HEK293 (cell line): ENCODE results near the gene HK3.
A peak's percentile ranks its signal among the peaks of the same experiment; 100 is the strongest.

Experiments
- CTCF ChIA-PET: fragments of 350-600 bp; formaldehyde crosslinking; extraction: SDS; loops from one replicate; lab custom pipeline; 2021; ENCODE audit warnings: antibody characterized with exemption; lab: Yijun Ruan, JAX
- POLR2A ChIA-PET: fragments of 300-600 bp; formaldehyde crosslinking; extraction: SDS; loops from one replicate; lab custom pipeline; 2020; ENCODE audit warnings: antibody characterized with exemption, inconsistent platforms; lab: Yijun Ruan, JAX
- H3K27ac ChIP-seq: fragments of 200-500 bp; sonication (Bioruptor generic); 2 replicates; pipeline ENCODE4 v1.5.1; 2014; ENCODE audit warnings: low read depth, low read length, control low read depth, inconsistent platforms; ENCODE audit errors: extremely low read depth
- H3K36me3 ChIP-seq, 2 experiments: fragments of 200-500 bp in 1 of 2; sonication (Bioruptor generic) in 1 of 2; 1 replicate in 1 of 2; 2 replicates in 1 of 2; pipeline ENCODE4 v1.5.1; 2014 to 2017; ENCODE audit warnings: inconsistent platforms in 2 of 2, low read length in 2 of 2; ENCODE audit not compliant: control insufficient read depth in 2 of 2, insufficient read depth in 1 of 2
- H3K4me1 ChIP-seq: fragments of 200-500 bp; sonication (Bioruptor generic); 2 replicates; pipeline ENCODE4 v1.5.1; 2014; ENCODE audit warnings: mild to moderate bottlenecking, low read length, inconsistent platforms; ENCODE audit not compliant: control insufficient read depth, insufficient read depth
- H3K4me3 ChIP-seq: 2 replicates; pipeline ENCODE4 v1.5.1; 2011; ENCODE audit warnings: low read depth, mild to moderate bottlenecking, control low read depth, low read length, moderate library complexity
- H3K9me3 ChIP-seq: fragments of 200-500 bp; sonication (Bioruptor generic); 2 replicates; pipeline ENCODE4 v1.5.1; 2014; ENCODE audit warnings: low read depth, low read length, inconsistent platforms; ENCODE audit not compliant: control insufficient read depth, insufficient read depth
- ATF2 ChIP-seq: fragments of 450-650 bp; formaldehyde crosslinking; IDR thresholded peaks from 2 replicates; pipeline ENCODE4 v1.5.1; 2016; ENCODE audit warnings: missing biosample characterization, missing genetic modification characterization, low read depth
- EGR2 ChIP-seq: fragments of 450-650 bp; formaldehyde crosslinking; IDR thresholded peaks from 2 replicates; pipeline ENCODE4 v1.5.1; 2016; ENCODE audit warnings: low read depth, missing biosample characterization, missing genetic modification characterization
- HOXA7 ChIP-seq: sonication (generic); formaldehyde crosslinking; IDR thresholded peaks from 2 replicates; pipeline ENCODE4 v1.8.1; 2022; ENCODE audit warnings: missing genetic modification reagents, borderline replicate concordance
- HOXC10 ChIP-seq: sonication (generic); formaldehyde crosslinking; IDR thresholded peaks from 2 replicates; pipeline ENCODE4 v1.8.1; 2023; ENCODE audit warnings: mild to moderate bottlenecking, missing genetic modification reagents
- KLF7 ChIP-seq: fragments of 450-650 bp; formaldehyde crosslinking; IDR thresholded peaks from 2 replicates; pipeline ENCODE4 v1.5.1; 2016; ENCODE audit warnings: missing biosample characterization, missing genetic modification characterization, borderline replicate concordance
- MEIS1 ChIP-seq: sonication (generic); formaldehyde crosslinking; IDR thresholded peaks from 2 replicates; pipeline ENCODE4 v1.8.1; 2022; ENCODE audit warnings: missing genetic modification reagents, mild to moderate bottlenecking, borderline replicate concordance
- PRDM6 ChIP-seq: fragments of 450-650 bp; formaldehyde crosslinking; IDR thresholded peaks from 2 replicates; pipeline ENCODE4 v1.5.1; 2017; ENCODE audit warnings: missing biosample characterization, missing genetic modification characterization
- SCRT1 ChIP-seq: fragments of 450-650 bp; formaldehyde crosslinking; IDR thresholded peaks from 2 replicates; pipeline ENCODE4 v1.5.1; 2016; ENCODE audit warnings: missing biosample characterization, missing genetic modification characterization, borderline replicate concordance
- SP3 ChIP-seq: fragments of 450-650 bp; formaldehyde crosslinking; IDR thresholded peaks from 2 replicates; pipeline ENCODE4 v1.5.1; 2016; ENCODE audit warnings: missing biosample characterization, missing genetic modification characterization
- TRIM28 ChIP-seq: IDR thresholded peaks from 2 replicates; pipeline ENCODE4 v1.6.1; 2011; ENCODE audit warnings: low read length, control low read depth, borderline replicate concordance
- ZBTB26 ChIP-seq: fragments of 450-650 bp; formaldehyde crosslinking; optimal IDR thresholded peaks from 2 replicates; pipeline ENCODE3; 2016; ENCODE audit warnings: missing biosample characterization, mild to moderate bottlenecking, missing genetic modification characterization
- ZNF133 ChIP-seq: fragments of 450-650 bp; formaldehyde crosslinking; IDR thresholded peaks from 2 replicates; pipeline ENCODE4 v1.5.1; 2016; ENCODE audit warnings: missing biosample characterization, missing genetic modification characterization
- ZNF184 ChIP-seq: fragments of 450-650 bp; IDR thresholded peaks from 2 replicates; pipeline ENCODE4 v1.5.1; 2018; ENCODE audit warnings: missing biosample characterization, mild to moderate bottlenecking, missing genetic modification characterization
- ZNF214 ChIP-seq: fragments of 450-650 bp; formaldehyde crosslinking; IDR thresholded peaks from 2 replicates; pipeline ENCODE4 v1.5.1; 2017; ENCODE audit warnings: missing biosample characterization, mild to moderate bottlenecking, missing genetic modification characterization, borderline replicate concordance
- ZNF248 ChIP-seq: fragments of 450-650 bp; formaldehyde crosslinking; IDR thresholded peaks from 2 replicates; pipeline ENCODE4 v1.5.1; 2017; ENCODE audit warnings: missing biosample characterization, missing genetic modification characterization
- ZNF280D ChIP-seq: fragments of 450-650 bp; formaldehyde crosslinking; IDR thresholded peaks from 2 replicates; pipeline ENCODE4 v1.5.1; 2016; ENCODE audit warnings: missing biosample characterization, missing genetic modification characterization
- ZNF37A ChIP-seq: fragments of 450-650 bp; IDR thresholded peaks from 2 replicates; pipeline ENCODE4 v1.5.1; 2018; ENCODE audit warnings: missing biosample characterization, missing genetic modification characterization
- ZNF394 ChIP-seq: fragments of 450-650 bp; formaldehyde crosslinking; IDR thresholded peaks from 2 replicates; pipeline ENCODE4 v1.5.1; 2016; ENCODE audit warnings: missing biosample characterization, missing genetic modification characterization, mild to moderate bottlenecking, moderate library complexity, borderline replicate concordance
- ZNF529 ChIP-seq: fragments of 450-650 bp; formaldehyde crosslinking; IDR thresholded peaks from 2 replicates; pipeline ENCODE4 v1.5.1; 2017; ENCODE audit warnings: missing genetic modification characterization, missing biosample characterization; ENCODE audit not compliant: insufficient replicate concordance
- ZNF549 ChIP-seq: fragments of 450-650 bp; IDR thresholded peaks from 2 replicates; pipeline ENCODE4 v1.5.1; 2018; ENCODE audit warnings: missing biosample characterization, missing genetic modification characterization, mild to moderate bottlenecking, inconsistent platforms, moderate library complexity
- ZNF629 ChIP-seq: fragments of 450-650 bp; formaldehyde crosslinking; IDR thresholded peaks from 2 replicates; pipeline ENCODE4 v1.5.1; 2017; ENCODE audit warnings: missing biosample characterization, missing genetic modification characterization
- ZNF639 ChIP-seq: fragments of 450-650 bp; formaldehyde crosslinking; IDR thresholded peaks from 2 replicates; pipeline ENCODE4 v1.5.1; 2016; ENCODE audit warnings: missing biosample characterization, missing genetic modification characterization
- ZNF677 ChIP-seq: fragments of 450-650 bp; IDR thresholded peaks from 2 replicates; pipeline ENCODE4 v1.5.0; 2018; ENCODE audit warnings: missing biosample characterization, mild to moderate bottlenecking, missing genetic modification characterization, moderate library complexity
- ZNF792 ChIP-seq: fragments of 450-650 bp; formaldehyde crosslinking; IDR thresholded peaks from 2 replicates; pipeline ENCODE4 v1.5.1; 2016; ENCODE audit warnings: missing biosample characterization, missing genetic modification characterization
- ZNF837 ChIP-seq: fragments of 450-650 bp; formaldehyde crosslinking; IDR thresholded peaks from 2 replicates; pipeline ENCODE4 v1.5.1; 2016; ENCODE audit warnings: missing biosample characterization, missing genetic modification characterization
- ZSCAN18 ChIP-seq: fragments of 450-650 bp; formaldehyde crosslinking; IDR thresholded peaks from 2 replicates; pipeline ENCODE4 v1.5.1; 2016; ENCODE audit warnings: missing biosample characterization, missing genetic modification characterization

HK3 gene

GRCh38 chr5:176837707-176838115, 61.4 kb downstream of the HK3 start (continued):
- no peak for TF ChIP-seq KLF7 (tag by site-specific recombination)
- TF ChIP-seq PRDM6: no peak
- 0 out of 2 replicates have a peak, but pooled peaks have one; percentile 5 for TF ChIP-seq ZNF677 (tag by site-specific recombination)
- TF ChIP-seq ZNF394 (tag by site-specific recombination): peak; percentile 22; the same call in 1 of the 2 replicates
- no peak for TF ChIP-seq ATF2
- peak; percentile 99 for TF ChIP-seq HOXC10 (CRISPR knock-in tag)
- TF ChIP-seq SP3 (tag by site-specific recombination): no peak
- no peak for TF ChIP-seq ZNF639 (tag by site-specific recombination)
- no peak for TF ChIP-seq ZNF792 (tag by site-specific recombination)
- TF ChIP-seq ZNF184: no peak
- TF ChIP-seq ZNF248 (tag by site-specific recombination): no peak
- peak; percentile 21 for TF ChIP-seq ZBTB26 (tag by site-specific recombination)
- TF ChIP-seq ZNF629 (tag by site-specific recombination): peak; percentile 37; the same call in 1 of the 2 replicates

- ChIA-PET POLR2A (no interaction called here), CTCF (interaction anchor here (0.6 to 0.7 kb wide), 2 partner anchors 249 to 1310 kb away, joined by 3 to 4 read pairs; no protein-coding TSS in a partner anchor)
- H3K4me1 ChIP-seq: no peaks in the 10 kb centered on the region
- TF ChIP-seq ZNF549 (tag by site-specific recombination) (no peak), ZNF280D (tag by site-specific recombination) (no peak), ZSCAN18 (tag by site-specific recombination) (no peak), ZNF837 (tag by site-specific recombination) (no peak), ZNF214 (tag by site-specific recombination) (no peak), TRIM28 (no peak), ZNF133 (tag by site-specific recombination) (no peak), ZNF184 (no peak), MEIS1 (CRISPR knock-in tag) (no peak), ZNF529 (tag by site-specific recombination) (no peak), ZNF37A (tag by site-specific recombination) (no peak), EGR2 (tag by site-specific recombination) (no peak), HOXA7 (no peak), SCRT1 (tag by site-specific recombination) (no peak)
Observed at GRCh38 chr5:176836811-176837706, 62.1 kb downstream of the HK3 start.

More at GRCh38 chr5:176836811-176837706, 62.1 kb downstream of the HK3 start:
- Histone ChIP-seq H3K4me3 (no peak overlapping the region), H3K9me3 (no peaks in the 10 kb centered on the region), H3K27ac (no peak overlapping the region), H3K36me3 (no peaks in the 10 kb centered on the region)
